Uterus (tissue), 2 donors: ENCODE results near the gene TMEM263.

Experiments used
- CTCF ChIP-seq, 4 experiments: fragments of 200-600 bp in 2 of 4; fragments of 450-650 bp in 2 of 4; sonication (generic) in 2 of 4; IDR thresholded peaks; one replicate each; pipeline ENCODE4 v1.5.1; 2016 to 2019; ENCODE audit warnings: antibody characterized with exemption in 4 of 4, mild to moderate bottlenecking in 2 of 4, moderate library complexity in 1 of 4
- POLR2A ChIP-seq, 2 donors: fragments of 450-650 bp; IDR thresholded peaks; one replicate each; pipeline ENCODE4 v1.6.1; 2016; ENCODE audit warnings: antibody characterized with exemption in 2 of 2, mild to moderate bottlenecking in 1 of 2, moderate library complexity in 1 of 2

GRCh38 chr12:106910202-106910601, 45.5 kb upstream of the TMEM263 start:
- no peak for TF ChIP-seq POLR2A (IDR thresholded peaks at IDR 0.05)
- TF ChIP-seq CTCF (IDR thresholded peaks at IDR 0.05): no peak
